Uterus (tissue), 2 donors: ENCODE results near the gene SBF2.

Experiments
- POLR2A ChIP-seq, 2 donors: fragments of 450-650 bp; IDR thresholded peaks; one replicate each; pipeline ENCODE4 v1.6.1; 2016; ENCODE audit warnings: antibody characterized with exemption in 2 of 2, mild to moderate bottlenecking in 1 of 2, moderate library complexity in 1 of 2
- TF ChIP-seq, protein P1 (sequence below), 4 experiments: fragments of 200-600 bp in 2 of 4; fragments of 450-650 bp in 2 of 4; sonication (generic) in 2 of 4; IDR thresholded peaks; one replicate each; pipeline ENCODE4 v1.5.1; 2016 to 2019; ENCODE audit warnings: antibody characterized with exemption in 4 of 4, mild to moderate bottlenecking in 2 of 4, moderate library complexity in 1 of 4

DNA sequence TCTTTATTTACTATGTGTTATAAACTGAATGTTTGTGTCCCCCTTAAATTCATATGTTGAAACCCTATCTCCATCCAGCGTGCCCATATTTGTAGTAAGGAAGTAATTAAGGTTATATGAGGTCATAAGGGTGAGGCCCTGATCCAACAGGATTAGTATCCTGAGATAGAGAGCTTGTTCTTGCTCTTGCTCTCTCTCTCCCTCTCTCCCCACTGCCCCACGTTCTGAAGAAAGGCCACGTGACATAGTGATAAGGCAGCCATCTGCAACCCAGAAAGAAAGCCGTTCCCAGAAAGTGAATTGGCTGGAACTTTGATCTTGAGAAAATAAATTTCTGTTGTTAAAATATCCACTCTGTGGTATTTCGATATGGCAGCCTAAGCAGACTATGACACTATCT lies 417.7 kb downstream of the SBF2 start:
- TF ChIP-seq POLR2A (IDR thresholded peaks at IDR 0.05) = no peak
- TF ChIP-seq, protein P1, sequence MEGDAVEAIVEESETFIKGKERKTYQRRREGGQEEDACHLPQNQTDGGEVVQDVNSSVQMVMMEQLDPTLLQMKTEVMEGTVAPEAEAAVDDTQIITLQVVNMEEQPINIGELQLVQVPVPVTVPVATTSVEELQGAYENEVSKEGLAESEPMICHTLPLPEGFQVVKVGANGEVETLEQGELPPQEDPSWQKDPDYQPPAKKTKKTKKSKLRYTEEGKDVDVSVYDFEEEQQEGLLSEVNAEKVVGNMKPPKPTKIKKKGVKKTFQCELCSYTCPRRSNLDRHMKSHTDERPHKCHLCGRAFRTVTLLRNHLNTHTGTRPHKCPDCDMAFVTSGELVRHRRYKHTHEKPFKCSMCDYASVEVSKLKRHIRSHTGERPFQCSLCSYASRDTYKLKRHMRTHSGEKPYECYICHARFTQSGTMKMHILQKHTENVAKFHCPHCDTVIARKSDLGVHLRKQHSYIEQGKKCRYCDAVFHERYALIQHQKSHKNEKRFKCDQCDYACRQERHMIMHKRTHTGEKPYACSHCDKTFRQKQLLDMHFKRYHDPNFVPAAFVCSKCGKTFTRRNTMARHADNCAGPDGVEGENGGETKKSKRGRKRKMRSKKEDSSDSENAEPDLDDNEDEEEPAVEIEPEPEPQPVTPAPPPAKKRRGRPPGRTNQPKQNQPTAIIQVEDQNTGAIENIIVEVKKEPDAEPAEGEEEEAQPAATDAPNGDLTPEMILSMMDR (IDR thresholded peaks at IDR 0.05) = no peak
